Epithelial cell of proximal tubule (primary cell): ENCODE data around the gene SP9. TPM values are rescaled to one million over a fixed set of nuclear protein-coding genes. Genes with fewer than 3 reads are reported as not detected.

Experiments
- DNase-seq: peaks from one replicate; pipeline ENCODE4 v3.0.0-alpha.2; 2011; ENCODE audit warnings: low read depth
- H3K4me3 ChIP-seq: 2 replicates; pipeline ENCODE4 v1.5.1; 2011; ENCODE audit warnings: low read depth, mild to moderate bottlenecking, low read length
- CTCF ChIP-seq: conservative IDR thresholded peaks from 2 replicates; pipeline ENCODE4 v1.5.1; 2012; ENCODE audit warnings: low read depth, mild to moderate bottlenecking, low read length
- total RNA-seq: library from RNA; depleted of rRNA; stranded (reverse); fragments of >200 nt; gene quantifications from 2 replicates; pipeline ENCODE4 v1.2.3, GENCODE V29; 2015

Gene SP9
- total RNA-seq, 1 donor from 2014 or later, result 0.06 TPM

GRCh38 chr2:174376967-174377366 is 42.2 kb downstream of the SP9 start:
- DNase-seq, result no peak
- no peak for TF ChIP-seq CTCF
- no peak overlapping the region for H3K4me3 ChIP-seq

GRCh38 chr2:174383796-174384195 is 49.0 kb downstream of the SP9 start:
- TF ChIP-seq CTCF, result no peak
- no peak overlapping the region for H3K4me3 ChIP-seq
- DNase-seq, result no peak

GRCh38 chr2:174385201-174385600 is 50.4 kb downstream of the SP9 start:
- no peak overlapping the region for H3K4me3 ChIP-seq
- no peak for DNase-seq
- TF ChIP-seq CTCF, result no peak

Other genes with a start within 250 kb of the SP9 start
- gene OLA1, start 86.4 kb upstream of the SP9 start, total RNA-seq, result 104 and 171 TPM in 2 replicates
- gene SCRN3, start 60.8 kb downstream of the SP9 start, total RNA-seq, result 5.3 and 7.6 TPM in 2 replicates
- gene GPR155, start 152.1 kb downstream of the SP9 start, total RNA-seq, result 0.87 and 1.7 TPM in 2 replicates